Uterus (tissue), 2 donors: Measurements from ENCODE around the gene CCDC85B.

Source experiments
- POLR2A ChIP-seq, 2 donors: fragments of 450-650 bp; IDR thresholded peaks; one replicate each; pipeline ENCODE4 v1.6.1; 2016; ENCODE audit warnings: antibody characterized with exemption in 2 of 2, mild to moderate bottlenecking in 1 of 2, moderate library complexity in 1 of 2
- TF ChIP-seq, protein P1 (sequence below), 4 experiments: fragments of 200-600 bp in 2 of 4; fragments of 450-650 bp in 2 of 4; sonication (generic) in 2 of 4; IDR thresholded peaks; one replicate each; pipeline ENCODE4 v1.5.1; 2016 to 2019; ENCODE audit warnings: antibody characterized with exemption in 4 of 4, mild to moderate bottlenecking in 2 of 4, moderate library complexity in 1 of 4

DNA sequence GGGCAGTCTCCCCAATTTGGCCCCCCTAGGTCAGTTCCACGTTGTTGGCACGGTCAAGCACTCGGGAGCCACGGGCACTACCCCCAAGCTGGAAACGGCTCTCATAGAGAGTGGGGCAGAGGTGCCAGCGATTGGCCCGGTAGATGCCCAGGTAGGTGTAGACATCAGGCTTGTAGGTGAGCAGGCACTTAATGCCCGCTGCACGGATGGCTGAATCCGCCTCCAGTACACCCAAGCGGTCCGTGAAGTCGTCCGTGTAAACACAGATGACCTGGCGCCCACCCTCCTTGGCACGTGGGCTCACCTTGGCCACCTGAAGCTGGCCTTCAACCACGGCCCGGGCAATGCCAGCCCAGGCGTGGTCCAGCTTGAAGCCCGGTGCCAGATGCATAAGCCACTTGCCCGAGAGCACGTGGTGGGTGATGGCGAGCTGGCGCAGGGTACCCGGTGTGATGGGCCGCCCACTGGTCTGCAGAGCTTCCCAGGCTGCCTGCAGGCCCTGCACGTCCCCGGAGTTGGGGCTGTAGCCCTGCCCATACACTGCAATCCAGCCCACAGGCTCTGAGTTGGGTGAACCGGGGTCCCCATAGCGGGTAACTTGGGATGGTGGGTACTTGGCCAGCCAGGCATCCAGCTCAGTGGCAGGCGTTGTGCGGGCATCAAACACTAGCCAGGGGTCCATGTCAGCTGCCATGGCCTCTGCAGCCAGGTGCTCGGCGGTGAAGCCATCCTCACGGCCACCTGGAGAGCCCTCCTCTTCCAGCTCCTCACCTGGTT is 27.1 kb downstream of the CCDC85B start:
- no peak for TF ChIP-seq POLR2A (IDR thresholded peaks at IDR 0.05)
- TF ChIP-seq, protein P1, sequence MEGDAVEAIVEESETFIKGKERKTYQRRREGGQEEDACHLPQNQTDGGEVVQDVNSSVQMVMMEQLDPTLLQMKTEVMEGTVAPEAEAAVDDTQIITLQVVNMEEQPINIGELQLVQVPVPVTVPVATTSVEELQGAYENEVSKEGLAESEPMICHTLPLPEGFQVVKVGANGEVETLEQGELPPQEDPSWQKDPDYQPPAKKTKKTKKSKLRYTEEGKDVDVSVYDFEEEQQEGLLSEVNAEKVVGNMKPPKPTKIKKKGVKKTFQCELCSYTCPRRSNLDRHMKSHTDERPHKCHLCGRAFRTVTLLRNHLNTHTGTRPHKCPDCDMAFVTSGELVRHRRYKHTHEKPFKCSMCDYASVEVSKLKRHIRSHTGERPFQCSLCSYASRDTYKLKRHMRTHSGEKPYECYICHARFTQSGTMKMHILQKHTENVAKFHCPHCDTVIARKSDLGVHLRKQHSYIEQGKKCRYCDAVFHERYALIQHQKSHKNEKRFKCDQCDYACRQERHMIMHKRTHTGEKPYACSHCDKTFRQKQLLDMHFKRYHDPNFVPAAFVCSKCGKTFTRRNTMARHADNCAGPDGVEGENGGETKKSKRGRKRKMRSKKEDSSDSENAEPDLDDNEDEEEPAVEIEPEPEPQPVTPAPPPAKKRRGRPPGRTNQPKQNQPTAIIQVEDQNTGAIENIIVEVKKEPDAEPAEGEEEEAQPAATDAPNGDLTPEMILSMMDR (IDR thresholded peaks at IDR 0.05) = no peak
